ENCODE measurements around the gene RAB11FIP4.

Gene RAB11FIP4

GRCh38 chr17:31457391-31458234, 66.1 kb downstream of the RAB11FIP4 start:
- no peak for DNase-seq (ENCODE audit: low read depth, low spot score)

DNA sequence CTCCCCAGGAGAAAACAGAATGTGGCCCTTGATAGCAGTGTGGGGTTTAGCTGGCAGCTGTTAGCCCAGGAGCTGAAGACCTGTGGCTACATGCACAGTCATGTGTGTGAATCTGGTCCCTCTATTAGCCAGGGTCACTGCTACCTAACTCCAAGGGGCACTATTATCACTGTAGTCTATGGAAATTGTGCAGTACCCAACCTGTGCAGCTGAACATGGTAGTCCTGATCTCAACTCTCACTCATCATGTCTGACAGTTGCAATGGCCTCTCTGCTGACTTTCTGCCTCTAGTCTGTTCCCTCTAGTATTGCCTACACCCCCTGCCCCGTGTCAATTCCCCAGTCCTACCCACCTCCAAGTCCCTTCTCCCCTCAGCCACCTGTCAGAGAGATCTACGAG, 67.4 kb downstream of the RAB11FIP4 start:
- no peak for DNase-seq (ENCODE audit: low read depth, low spot score)

- DNase-seq (ENCODE audit: low read depth, low spot score), result no peak
Measured at GRCh38 chr17:31459716-31460115, 68.2 kb downstream of the RAB11FIP4 start.

- DNase-seq (ENCODE audit: low read depth, low spot score), result no peak
Measured at GRCh38 chr17:31460226-31460721, 68.8 kb downstream of the RAB11FIP4 start.

DNA sequence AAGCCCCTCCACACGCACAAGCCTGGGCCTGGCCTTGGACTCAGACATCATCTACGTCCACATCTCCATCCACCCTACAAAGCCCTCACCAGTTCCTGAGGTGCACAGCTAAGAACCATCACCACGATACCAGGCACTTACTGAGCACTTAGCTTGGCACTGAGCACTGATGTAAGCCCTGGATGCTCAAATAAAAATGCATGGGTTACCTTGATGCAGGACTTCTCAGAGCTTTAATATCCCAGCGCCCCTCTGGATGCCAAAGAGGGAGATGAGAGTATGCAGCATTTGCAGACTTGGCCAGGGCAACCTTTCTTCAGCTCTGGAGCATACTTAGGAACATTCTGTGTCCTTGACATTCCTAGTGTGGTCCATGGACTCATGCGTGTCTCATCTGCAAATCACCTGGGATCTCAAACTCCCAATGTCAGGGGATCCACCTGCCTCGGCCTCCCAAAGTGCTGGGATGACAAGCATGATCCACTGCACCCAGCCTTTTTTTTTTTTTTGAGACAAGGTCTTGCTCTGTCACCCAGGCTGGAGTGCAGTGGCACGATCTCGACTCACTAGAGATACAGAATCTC, 69.8 kb downstream of the RAB11FIP4 start:
- no peak for DNase-seq (ENCODE audit: low read depth, low spot score)

- no peak for DNase-seq (ENCODE audit: low read depth, low spot score)
Measured at GRCh38 chr17:31462261-31462660, 70.8 kb downstream of the RAB11FIP4 start.

DNA sequence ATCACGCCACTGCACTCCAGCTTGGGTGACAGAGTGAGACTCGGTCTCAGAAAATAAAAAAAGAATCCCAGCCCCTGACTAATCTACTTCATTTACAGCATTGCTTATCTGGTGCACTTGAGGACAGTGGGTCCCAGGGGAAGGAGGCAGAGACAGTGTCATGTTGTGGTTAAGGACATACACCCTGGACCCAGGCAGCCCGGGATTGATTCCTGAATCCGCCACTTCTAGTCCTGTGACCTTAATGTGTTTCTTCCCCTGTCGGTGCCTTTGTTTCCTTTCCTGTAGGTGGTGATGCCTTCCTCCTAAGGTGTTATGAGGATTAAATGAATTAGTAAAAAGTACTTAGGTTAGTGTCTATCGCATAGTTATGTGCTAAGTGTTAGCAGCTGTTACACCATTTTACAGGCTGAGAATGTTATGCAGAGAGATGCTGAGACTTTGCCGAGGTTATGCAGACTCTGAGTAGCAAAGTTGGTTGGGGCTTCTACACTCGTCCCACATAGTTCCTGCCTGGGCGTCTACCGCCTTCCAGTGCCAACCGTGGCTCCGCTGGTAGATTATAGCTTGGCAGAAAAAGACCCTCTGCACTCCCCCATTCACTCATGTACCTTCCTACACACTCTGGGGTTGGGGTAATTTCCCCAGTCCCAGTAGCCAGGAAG, 74.8 kb downstream of the RAB11FIP4 start:
- DNase-seq (ENCODE audit: low read depth, low spot score), result no peak

GRCh38 chr17:31467502-31468256, 76.2 kb downstream of the RAB11FIP4 start:
- no peak for DNase-seq (ENCODE audit: low read depth, low spot score)

GRCh38 chr17:31469959-31470358, 78.5 kb downstream of the RAB11FIP4 start:
- DNase-seq (ENCODE audit: low read depth, low spot score), result no peak

DNA sequence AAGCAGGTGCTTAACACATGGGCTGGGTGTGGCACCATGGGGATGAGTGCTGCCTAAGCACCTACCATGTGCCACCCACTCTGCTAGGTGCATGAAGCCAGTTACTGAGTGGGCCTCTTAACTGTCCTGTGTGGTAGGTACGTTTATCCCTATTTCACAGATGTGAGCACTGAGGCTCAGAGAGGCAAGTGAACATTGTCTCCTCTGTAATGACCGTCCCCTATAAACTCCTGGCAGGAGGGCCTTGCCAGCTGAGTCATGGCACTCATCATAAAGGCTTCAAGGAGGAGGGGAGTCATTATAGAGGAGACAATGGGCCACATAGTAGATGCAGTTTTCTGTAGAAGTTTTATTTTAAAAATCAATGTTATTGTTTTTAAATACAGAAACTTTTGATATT, 79.1 kb downstream of the RAB11FIP4 start:
- DNase-seq (ENCODE audit: low read depth, low spot score), result no peak

GRCh38 chr17:31472137-31472536, 80.7 kb downstream of the RAB11FIP4 start:
- DNase-seq (ENCODE audit: low read depth, low spot score), result no peak

GRCh38 chr17:31475378-31476162, 84.1 kb downstream of the RAB11FIP4 start:
- no peak for DNase-seq (ENCODE audit: low read depth, low spot score)

DNA sequence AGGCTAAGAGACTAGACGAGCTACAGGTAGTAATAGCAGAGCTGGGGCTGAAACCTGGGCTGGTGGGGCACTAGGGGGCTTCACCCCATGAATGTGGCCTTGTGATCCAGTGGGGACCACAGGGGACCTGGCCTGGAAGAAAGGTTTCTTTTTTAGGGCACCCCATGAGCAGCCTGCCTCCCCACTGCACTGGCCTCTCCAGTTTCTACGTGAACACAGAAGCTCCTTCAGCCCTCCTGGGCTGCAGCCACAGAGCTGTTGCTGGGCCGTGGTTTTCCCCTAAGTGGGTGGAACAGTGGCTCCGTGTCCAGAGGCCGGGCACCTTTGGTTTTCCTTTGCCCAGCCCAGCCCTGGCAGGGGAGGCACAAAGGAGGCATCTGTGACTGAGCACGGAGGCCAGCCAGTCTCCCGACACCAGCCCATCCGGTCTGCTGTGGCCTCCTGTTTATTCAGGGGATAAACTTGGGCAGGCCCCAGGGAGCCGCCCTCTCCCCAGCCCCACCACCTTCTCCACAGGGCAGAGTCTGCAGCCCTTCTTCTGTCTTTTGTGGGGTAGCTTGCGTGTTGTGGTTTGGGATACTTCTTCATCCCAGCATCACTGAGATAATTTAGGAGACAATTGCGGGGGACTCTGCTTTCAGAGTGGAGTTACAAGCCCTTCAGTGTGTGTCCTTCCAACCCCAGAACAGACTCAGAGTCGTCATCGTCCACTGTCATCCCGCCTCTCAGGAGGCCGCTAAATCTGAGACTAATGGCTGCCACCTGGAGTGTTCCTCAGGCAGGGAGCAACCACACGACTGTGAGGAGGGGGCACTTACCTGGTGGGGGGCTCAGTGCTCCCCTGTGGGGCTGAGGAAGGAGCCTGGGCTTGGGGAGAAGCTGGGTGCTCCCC, 85.3 kb downstream of the RAB11FIP4 start:
- DNase-seq (ENCODE audit: low read depth, low spot score), result no peak

- no peak for DNase-seq (ENCODE audit: low read depth, low spot score)
Measured at GRCh38 chr17:31477417-31478055, 86.1 kb downstream of the RAB11FIP4 start.

DNA sequence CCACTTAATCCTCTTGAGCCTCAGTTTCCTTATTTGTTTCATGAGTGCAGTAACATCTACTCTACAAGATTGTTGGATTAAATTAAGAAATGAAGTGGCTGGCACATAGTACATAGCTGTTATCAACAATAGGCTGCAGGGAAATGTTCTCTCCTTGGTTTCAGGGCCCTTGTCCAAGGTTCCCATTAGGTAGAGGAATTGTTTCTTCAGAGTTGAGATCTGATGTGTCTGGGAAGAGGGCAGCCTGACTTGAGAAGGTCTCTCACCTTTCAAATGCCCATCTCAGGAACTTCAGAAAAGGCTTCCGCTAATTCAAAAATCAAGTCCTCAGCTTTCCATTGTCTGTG, 87.6 kb downstream of the RAB11FIP4 start:
- no peak for DNase-seq (ENCODE audit: low read depth, low spot score)

GRCh38 chr17:31479524-31479923, 88.0 kb downstream of the RAB11FIP4 start:
- DNase-seq (ENCODE audit: low read depth, low spot score), result no peak

GRCh38 chr17:31480067-31480466, 88.6 kb downstream of the RAB11FIP4 start:
- DNase-seq (ENCODE audit: low read depth, low spot score), result no peak

DNA sequence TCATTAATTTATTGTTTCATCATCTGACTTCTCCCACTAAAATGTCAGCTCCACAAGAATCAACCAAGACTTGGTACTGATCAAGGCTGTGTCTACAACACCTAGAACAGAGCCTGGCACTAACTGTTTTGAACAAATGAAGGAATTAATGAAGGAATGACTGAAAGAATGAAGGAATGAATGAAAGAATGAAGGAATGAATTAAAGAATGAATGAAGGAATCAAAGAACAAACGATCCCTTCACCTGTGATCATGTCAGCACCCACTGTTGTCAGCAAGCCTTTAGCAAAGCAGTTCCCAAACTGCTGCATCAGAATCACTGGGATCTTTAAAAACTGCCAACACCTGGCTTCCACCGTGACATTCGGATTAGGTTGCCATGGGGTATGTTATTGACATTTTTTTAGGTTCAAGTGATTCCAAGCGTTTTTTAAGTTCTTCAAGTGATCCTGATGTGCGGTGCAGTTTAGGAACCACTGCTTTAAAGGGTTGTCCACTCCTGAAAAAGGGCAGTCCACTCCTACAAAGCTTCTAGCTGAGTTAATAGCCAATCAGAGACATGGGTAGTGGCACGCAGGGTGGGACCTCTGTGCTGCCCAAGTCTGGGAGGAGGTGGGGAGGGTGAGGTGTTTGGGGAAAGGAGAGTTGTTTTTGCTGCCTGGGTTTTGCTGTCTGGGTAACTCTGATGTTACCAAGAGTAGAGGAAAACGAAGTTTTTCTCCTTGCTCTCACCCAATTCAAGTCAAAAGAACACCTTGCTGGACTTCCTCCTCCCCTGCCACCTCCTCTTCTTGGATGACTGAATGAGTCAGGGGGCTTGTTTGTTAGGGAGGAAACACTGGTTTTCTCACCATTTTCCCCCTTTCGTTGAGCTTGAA, 89.7 kb downstream of the RAB11FIP4 start:
- DNase-seq (ENCODE audit: low read depth, low spot score), result no peak

GRCh38 chr17:31481783-31482081, 90.3 kb downstream of the RAB11FIP4 start:
- DNase-seq (ENCODE audit: low read depth, low spot score), result no peak
